Measurements from ENCODE around the gene CDC42BPB.

GRCh38 chr14:102924632-102925588, 132.4 kb downstream of the CDC42BPB start:
- TF ChIP-seq POLR2A (IDR thresholded peaks at IDR 0.05) (no peak), CTCF (IDR thresholded peaks at IDR 0.05) (no peak)
